HuH-7.5 (cell line): ENCODE data around the gene P2RX2.

Experiments used
- DNase-seq: peaks from one replicate; pipeline ENCODE4 v3.0.0; 2011; ENCODE audit warnings: low spot score

P2RX2 gene

DNA sequence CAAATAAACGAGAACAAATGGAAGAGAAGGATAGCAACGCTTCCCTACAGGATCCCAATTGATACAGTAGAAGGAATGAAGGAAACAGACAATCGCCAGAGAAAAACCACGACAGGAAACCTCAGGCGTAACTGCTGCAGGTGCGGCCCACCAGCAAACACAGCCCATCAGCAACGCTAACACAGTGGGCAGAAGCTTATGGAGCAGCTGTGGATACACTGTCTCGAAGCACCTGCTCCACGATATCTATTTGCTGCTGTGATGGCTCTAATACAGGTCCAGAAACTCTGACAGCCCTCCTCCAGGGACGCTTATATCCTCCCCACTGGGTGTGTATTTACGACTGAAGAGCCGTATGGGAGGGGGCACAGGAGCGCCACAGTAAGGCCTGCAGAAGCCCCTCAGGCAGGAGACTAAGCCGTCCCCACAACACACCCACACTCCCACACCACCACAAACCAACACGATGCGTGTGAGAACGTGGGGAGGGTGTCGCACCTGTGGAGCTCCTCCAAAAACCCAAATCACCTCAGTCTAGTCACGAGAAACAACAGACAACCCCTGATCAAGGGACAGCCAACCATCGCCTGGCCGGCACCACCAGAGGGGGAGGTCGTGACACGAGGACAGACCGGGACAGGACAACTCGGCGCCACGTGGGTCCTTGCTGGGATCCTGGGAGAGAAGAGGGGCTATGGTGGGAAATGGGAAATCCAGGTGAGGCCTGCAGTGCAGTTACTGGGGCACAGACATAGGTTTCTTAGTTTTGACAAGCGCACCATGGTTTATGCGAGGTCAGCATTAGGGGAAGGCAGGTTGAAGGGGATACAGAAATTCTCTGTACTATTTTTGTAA, 44.6 kb downstream of the P2RX2 start:
- no peak for DNase-seq

DNA sequence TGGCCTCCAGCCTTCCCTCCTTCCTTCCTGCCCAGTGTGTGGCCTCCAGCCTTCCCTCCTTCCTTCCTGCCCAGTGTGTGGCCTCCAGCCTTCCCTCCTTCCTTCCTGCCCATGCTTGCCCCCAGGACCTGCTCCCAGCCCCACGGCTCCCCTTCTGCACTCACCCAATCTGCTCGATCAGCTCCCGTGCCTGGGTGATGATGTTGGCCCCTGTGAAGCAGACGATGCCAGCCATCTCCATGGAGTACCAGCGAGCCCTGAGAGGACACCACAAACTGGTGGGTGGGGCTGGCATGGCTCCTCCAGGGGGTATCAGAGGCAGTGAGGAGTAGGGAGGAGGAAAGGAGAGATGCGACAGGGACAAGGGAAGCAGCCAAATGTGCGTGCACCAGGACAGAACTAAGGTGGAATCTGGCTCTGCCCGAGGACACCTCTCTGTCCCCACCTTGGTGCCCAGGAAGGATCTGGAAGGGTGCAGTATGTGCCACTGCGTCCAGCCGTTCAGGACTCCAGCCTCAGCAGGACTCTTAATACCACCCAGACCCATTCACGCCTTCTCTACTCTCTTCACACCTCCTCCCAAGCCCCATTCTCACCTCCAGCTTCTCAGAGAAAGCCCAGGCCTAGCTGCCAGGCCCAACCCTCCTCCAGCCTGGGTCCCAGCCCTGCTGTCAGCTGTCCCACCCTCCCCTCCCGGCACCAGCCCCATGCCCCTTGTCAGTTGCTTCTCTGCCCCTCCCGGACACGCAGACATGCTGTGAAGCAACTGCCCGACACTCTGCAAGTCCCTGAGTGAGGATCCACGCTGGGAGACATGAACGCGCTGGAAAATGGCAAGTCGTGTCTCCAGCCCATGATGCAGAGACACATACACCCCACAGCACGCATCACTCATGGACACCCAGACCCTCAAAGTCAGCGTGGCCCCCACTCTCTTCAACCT, 45.9 kb downstream of the P2RX2 start:
- no peak for DNase-seq

DNA sequence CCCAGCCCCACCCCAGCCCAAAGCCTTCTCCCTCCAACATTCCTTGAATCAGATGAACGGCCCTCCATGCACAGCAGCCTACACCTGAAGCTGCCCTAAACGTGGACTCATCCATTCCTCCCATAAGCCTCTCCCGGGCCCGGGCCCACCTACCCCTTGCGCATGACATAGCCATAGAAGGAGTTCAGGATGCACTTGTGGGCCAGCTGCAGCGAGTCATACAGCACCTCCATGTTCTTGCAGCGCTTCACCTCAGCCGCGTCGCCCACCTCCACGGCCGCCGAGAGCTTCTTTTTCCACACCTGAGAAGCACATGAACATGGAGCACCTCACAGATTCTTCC, 46.5 kb downstream of the P2RX2 start:
- no peak for DNase-seq

DNA sequence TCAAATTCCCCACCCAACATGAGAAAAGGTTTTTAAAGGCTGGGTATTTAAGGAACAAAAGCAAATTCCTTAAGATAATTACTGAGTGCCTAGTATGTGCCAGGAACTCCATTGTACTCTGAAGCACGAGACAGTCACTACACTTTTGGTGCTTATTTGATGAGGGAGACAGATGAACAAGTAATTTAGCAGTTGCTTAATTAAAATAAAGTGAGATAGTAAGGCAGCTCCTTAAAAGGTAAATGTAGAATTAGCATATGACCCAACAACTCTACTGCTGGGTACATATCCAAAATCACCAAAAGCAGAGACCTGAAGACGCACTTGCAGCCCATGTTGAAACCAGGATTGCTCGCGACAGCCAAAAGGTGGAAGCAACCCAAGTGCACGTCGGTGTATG, 47.2 kb downstream of the P2RX2 start:
- DNase-seq = no peak

DNA sequence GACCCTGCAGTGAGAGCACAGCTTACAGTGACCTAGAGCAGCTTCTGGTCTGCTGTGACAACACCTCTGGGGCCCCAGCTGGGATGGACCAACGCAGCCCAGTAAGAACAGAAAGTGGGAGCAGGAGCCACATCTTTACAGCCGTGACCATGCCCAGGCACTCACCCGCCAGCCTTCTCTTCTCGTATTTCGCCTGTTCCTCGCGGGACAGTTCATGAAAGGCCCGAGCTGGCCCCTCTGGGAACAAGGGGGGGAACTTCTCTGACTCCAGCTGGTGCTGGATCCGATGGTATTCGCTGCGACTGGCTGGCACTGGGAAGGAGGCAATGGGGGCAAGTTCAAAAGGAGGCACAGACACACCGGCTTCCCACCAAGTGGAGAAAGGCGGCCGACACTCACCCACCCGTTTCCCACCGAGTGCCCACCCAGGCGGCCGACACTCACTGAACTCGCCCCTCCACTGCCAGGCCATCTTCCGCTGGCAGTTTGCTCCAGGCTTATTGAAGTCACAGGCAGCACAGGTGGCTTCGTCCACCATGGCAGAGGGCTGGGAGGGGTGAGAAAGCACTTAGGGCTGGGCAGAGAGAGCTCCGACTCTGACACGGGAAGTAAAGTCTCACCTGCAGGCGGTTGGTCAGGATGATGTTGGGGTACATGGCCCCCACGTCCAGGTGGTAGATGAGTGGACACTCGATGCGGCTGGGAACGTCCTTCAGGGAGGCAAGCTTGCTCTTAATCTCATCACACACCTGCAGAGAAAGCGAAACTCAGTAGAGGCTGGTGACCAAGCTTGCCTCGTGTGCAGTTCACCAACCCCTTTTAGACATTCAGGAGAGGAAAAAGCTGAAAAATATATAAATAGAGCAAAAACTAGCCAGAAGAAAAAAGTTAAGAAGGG, 49.9 kb downstream of the P2RX2 start:
- DNase-seq = no peak

DNA sequence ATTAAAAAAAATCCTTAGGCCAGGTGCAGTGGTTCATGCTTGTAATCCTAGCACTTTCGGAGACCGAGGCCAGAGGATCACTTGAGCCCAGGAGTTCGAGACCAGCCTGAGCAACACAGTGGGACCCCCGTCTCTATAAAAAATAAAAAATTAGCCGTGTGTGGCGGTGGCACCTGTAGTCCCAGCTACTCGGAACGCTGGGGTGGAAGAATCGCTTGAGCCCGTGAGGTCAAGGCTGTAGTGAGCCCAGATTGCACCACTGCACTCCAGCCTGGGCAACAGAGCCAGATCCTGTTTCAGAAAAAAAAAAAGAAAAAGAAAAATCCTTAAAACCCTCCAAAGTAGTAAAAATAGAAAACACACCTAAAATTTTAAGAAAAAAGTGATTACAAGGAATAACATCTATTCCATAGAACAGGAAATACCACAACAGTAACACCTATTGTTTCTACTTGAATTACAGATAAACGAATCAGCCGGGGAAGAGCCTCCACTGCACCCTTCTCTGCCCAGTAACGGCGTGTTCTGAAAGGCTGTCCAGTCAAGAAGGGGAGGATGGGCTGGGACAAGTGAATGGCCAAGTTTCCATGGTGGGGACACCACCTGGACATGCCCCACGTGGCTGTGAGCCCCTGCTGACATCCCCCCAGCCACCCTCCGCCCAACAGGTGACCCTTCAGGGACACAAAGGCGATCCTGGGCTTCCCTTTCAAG, 50.7 kb downstream of the P2RX2 start:
- DNase-seq = no peak
